ES-I3 (cell line): ENCODE measurements around the gene DDX39B.
"Not testable (repeated sequence)": the region's sequence is repeated elsewhere in the genome, so short reads cannot be mapped to it uniquely, and the experiment has no call there.

Source experiments
- H3K36me3 ChIP-seq: 2 replicates; pipeline ENCODE4 v1.6.1; 2013; ENCODE audit warnings: mild to moderate bottlenecking, low read length, control low read depth, moderate library complexity; ENCODE audit not compliant: insufficient read depth
- H3K4me1 ChIP-seq: 2 replicates; pipeline ENCODE4 v1.6.1; 2013; ENCODE audit warnings: mild to moderate bottlenecking, control low read depth, low read length; ENCODE audit not compliant: insufficient read depth
- H3K9ac ChIP-seq: 2 replicates; pipeline ENCODE4 v1.6.1; 2013; ENCODE audit warnings: low read depth, mild to moderate bottlenecking, low read length, moderate library complexity
- H3K9me3 ChIP-seq: 2 replicates; pipeline ENCODE4 v1.6.1; 2013; ENCODE audit warnings: mild to moderate bottlenecking, low read length, moderate library complexity; ENCODE audit not compliant: control insufficient read depth, insufficient read depth

Gene DDX39B

DNA sequence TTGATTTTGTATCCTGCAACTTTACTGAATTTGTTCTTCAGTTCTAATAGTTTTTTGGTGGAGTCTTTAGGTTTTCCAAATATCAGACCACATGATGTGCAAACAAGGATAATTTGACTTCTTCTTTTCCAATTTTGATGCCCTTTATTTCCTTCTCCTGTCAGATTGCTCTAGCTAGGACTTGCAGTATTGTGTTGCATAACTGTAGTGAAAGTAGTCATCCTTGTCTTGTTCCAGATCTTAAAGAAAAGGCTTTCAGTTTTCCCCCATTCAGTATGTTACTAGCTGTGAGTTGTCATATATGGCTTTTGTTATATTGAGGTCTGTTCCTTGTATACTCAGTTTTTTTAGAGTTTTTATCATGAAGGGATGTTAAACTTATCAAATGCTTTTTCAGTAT is 39.2 kb downstream of the DDX39B start:
- Histone ChIP-seq H3K36me3 (no peaks in the 10 kb centered on the region), H3K4me1 (peaks cover 5% of the 10 kb centered on the region), H3K9ac (no peak overlapping the region), H3K9me3 (no peaks in the 10 kb centered on the region)

DNA sequence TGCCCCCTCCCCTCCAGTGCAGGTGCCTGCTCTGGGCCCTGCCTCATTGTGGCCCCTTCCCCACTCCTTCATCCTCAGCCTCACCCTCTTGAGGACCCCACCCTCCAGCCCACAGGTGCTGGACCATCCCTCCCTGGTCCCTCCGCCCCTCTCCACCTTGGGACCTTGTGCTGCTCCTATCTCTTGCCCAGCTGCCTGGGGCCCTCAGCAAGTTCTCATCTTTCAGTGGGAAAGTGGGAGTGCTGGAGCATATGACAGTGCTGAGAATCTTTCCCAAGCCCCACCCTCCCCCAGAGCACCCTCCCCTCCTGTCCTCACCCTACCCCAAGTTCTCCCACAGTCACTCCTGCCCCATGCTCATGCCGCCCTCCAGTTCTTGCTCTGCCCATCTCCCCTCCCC is 42.2 kb downstream of the DDX39B start:
- not testable (repeated sequence) for H3K36me3 ChIP-seq, H3K9me3 ChIP-seq, H3K4me1 ChIP-seq
- peak overlapping the region; percentile 81; the same call in 1 of the 2 replicates for H3K9ac ChIP-seq

DNA sequence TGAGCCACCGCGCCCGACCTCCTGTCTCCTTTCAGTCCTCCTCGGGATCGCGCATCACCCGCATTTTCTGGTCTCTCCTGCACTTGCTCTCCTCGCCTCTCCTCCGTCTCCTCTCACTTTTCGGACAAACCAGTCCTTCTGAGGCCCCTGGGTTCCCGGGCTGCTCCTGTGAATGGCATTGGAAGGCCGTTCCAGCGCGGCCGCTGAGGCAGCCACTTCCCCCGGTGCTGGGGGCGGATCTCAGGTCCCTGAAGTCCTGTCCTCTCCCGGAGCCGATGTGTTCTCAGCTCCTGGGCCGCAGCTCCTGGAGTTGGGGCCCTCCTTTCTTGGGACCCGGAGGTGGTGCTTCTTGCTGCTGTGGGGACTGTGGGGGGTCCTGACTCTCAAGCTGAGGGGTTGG is 43.1 kb downstream of the DDX39B start:
- H3K9me3 ChIP-seq: no peaks in the 10 kb centered on the region
- H3K36me3 ChIP-seq: no peaks in the 10 kb centered on the region
- peak overlapping the region; percentile 81; the same call in 1 of the 2 replicates for H3K9ac ChIP-seq

DNA sequence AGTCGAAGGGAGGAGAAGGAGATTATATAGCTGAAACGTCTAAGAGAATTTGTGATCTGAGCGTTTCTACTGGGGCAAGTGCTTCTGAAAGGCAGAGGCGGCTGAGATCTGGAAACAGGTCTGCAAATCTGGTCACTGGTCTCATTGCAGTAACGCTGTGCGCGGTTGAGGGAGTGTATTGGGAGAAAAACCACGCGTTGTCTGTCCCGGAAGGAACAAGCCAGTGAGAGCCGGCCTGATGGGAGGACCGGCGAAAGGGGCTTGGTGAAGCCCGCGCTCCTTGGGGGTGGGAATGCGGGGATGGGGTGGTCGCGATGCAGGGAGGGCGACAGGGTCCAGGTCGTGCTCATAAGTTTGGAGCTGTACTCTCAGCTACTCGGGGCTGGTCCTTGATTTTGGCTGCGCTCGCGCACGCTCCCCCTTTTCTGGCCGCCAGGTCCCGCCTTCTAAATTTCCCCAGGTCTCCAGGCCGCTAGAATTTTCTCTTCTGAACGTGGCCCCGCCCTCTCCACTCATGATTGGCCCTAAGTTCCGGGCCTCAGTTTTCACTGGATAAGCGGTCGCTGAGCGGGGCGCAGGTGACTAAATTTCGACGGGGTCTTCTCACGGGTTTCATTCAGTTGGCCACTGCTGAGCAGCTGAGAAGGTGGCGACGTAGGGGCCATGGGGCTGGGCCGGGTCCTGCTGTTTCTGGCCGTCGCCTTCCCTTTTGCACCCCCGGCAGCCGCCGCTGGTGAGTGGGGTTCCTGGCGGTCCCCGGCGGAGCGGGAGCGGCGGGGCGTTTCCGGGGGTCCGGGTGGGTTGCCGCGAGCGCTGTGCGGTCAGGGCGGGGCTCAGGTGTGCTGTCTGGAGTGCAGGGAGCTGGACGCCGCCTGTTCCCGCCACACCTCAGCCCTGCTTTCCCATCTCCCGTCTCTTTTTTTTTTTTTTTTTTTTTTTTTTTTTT is 44.0 kb downstream of the DDX39B start, which contains the start of gene MICB:
TSS of gene MICB (plus strand) at position 615 of the 946 bp plus-strand sequence. CDS start at position 664, 49 bp downstream.
- Histone ChIP-seq H3K9ac (peak within 1 kb of the TSS; percentile 81), H3K4me1 (peaks cover 5% of the 10 kb centered on the region), H3K36me3 (no peaks in the 10 kb centered on the region), H3K9me3 (no peaks in the 10 kb centered on the region)

More for the DNA sequence above, 43.1 kb downstream of the DDX39B start:
- H3K4me1 ChIP-seq: peaks cover 5% of the 10 kb centered on the region

DNA sequence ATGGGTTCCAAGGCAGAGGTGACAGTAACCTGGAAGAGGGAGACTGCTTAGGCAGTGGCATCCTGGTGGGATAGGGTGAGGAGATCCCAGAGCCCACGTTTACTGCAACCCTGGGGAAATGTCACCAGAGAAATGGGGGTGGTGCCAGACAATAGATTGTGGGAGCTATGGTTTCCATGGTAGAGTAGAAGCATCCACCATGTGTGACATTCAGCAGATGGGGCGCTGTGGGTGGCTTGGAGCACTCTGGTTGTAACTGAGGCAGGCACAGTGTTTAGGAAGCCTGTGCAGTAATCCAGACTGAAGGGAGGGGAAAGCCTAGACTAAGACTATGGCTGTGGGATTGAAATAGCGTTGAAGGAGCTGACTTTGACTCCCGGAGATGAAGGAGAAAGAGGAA is 45.0 kb downstream of the DDX39B start:
- H3K9ac ChIP-seq: 0 out of 2 replicates have a peak overlapping the region, but pooled peaks have one; percentile 81
- H3K4me1 ChIP-seq: not testable (repeated sequence)

DNA sequence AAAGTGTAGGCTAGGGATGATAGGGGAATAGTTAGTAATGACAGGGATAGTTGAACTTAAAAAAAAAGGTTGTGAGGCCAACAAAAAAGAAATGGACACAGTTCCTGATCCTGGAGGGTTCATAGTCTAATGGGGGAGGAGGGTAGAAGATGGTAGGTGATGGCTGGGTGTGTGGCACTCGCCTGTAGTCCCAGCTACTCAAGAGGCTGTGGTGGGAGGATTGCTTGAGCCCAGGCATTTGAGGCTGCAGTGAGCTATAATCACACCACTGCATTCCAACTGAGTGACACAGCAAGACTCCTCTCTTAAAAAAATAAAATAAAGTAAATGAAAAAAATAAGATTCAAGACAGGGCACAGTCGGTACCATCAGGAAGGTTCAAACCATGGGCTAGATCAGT is 46.2 kb downstream of the DDX39B start:
- Histone ChIP-seq H3K9ac (peak overlapping the region; percentile 76), H3K9me3 (no peaks in the 10 kb centered on the region), H3K4me1 (peaks cover 3% of the 10 kb centered on the region), H3K36me3 (no peaks in the 10 kb centered on the region)

More for the DNA sequence above, 45.0 kb downstream of the DDX39B start:
- H3K9me3 ChIP-seq, H3K36me3 ChIP-seq: not testable (repeated sequence)

DNA sequence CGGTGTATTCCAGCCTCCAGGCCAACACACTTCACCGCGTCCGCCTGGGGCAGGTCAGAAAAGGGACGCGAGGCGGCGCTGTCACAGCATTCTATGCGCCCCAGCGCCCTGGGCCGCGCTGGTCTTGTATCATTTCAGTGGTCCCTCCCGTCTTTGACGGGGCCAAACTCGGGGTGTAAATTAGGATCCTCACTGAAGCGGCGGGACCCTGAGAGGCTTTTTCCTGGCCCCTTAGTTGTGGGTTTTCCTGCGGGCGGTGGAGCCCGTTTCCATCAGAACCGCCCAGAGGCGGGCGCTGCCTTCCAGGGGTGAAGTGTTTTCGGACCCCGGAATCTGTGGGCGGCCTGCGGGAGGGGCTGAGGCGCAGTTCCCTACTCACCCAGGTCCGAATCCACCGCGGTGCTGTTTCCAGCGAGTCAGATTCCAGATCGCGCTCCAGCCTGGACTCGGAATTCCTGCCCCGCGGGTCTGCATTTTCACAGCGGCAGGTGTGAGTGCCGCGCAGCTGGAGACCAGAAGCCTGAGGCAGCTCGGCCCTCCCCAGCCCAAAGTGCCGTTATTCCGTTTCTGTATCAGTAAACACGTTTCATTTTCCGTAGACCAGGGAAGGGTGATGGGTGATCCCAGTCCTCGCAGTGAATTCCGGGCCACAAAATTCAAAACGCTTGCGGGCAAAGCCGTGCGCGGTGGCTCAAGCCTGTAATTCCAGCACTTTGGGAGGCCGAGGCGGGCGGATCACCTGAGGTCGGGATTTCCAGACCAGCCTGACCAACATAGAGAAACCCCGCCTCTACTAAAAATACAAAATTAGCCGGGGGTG is 47.7 kb downstream of the DDX39B start:
- H3K36me3 ChIP-seq: no peaks in the 10 kb centered on the region
- peak overlapping the region; percentile 76 for H3K9ac ChIP-seq
- peaks cover 8% of the 10 kb centered on the region for H3K4me1 ChIP-seq
- no peaks in the 10 kb centered on the region for H3K9me3 ChIP-seq

DNA sequence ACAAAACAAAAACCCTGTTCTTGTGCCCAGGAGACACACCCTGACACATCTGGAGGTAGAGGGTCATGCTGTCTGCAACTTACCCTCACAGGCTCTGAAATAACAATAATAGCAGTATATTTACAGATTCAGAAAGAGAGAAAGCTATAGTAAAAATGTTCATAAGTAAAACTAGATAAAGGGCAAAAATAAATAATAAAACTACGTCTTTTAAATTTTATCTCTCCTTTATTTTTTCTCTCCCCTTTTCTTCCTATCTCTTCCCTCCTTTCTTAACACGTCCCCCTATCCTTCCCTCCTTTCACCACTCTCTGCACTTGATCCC is 48.3 kb downstream of the DDX39B start:
- not testable (repeated sequence) for H3K36me3 ChIP-seq, H3K9ac ChIP-seq, H3K9me3 ChIP-seq, H3K4me1 ChIP-seq

DNA sequence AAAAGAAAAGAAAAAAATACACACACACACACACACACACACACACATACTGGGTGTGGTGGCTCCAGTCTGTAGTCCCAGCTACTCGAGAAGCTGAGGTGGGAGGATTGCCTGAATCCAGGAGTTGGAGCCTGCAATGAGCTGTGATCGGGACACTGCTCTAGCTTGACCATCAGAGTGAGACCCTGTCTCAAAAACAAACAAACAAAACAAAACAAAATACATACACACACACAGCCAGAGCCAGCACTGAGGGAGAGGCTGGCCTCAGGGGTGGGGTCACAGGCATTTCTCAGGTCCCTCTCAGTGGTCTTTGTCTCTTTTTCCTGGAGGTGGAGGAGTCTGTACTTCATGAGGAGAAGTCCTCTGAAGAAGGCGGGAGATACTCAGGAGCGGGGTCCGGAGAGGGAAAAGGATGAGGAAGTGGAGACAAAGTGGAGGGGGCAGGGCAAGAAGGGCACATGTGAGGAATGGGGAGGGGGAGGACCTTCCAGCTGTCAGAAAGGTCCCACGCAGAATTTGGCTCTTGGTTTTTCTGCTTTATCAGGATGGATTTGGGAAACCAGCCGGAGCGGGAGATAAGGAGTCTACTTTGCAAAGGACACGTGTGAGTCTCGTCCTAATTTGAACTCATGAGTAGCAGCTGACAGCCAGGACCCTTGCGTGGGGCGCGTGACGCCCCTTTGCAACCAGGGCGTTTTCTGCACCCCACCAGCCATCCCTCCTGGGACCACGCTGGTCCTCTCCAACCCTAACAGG is 51.5 kb downstream of the DDX39B start:
- H3K9ac ChIP-seq: no peak overlapping the region
- peaks cover 4% of the 10 kb centered on the region; the same call in 1 of the 2 replicates for H3K9me3 ChIP-seq
- no peaks in the 10 kb centered on the region for H3K36me3 ChIP-seq
- peaks cover 10% of the 10 kb centered on the region for H3K4me1 ChIP-seq

DNA sequence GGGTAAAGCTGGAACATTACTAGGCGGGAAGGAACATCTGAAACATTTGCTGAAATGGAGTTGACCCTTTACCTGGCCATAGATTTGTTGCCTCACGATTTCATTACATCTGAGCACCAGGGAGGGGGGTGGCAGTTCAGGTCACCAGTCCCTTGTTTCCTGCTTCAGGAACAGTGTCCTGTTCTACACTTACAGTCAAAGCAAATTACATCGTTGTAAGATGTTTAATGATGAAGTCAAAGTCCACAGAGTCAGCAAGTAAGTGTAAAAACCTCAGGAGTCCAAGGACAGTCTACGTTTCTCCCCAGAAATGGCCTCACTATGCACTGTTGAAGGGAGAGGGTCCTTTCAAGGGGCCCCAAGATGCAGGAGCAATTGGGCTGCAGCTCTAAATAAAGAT is 52.7 kb downstream of the DDX39B start:
- Histone ChIP-seq H3K9ac (no peak overlapping the region), H3K4me1 (peaks cover 10% of the 10 kb centered on the region), H3K9me3 (peaks cover 4% of the 10 kb centered on the region; the same call in 1 of the 2 replicates), H3K36me3 (no peaks in the 10 kb centered on the region)

DNA sequence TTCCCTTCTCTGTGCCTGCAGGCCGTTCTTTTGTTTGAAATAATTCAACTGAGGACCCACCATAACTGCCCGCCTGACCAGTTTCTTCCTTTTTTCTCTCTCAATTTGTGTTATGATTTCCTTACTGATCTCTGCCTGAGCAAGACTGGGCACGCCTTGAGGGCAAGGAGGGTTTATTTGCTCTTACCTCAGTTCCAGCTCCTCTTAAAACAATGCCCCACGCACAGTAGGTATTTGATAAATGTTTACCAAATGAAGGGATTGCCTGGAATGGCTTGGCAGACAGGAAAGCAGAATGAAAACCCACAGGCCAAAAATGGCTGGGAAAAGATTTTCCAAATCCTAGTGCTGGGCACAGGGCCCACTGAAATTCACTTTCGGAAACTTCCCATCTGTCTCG is 54.1 kb downstream of the DDX39B start:
- not testable (repeated sequence) for H3K4me1 ChIP-seq, H3K36me3 ChIP-seq, H3K9ac ChIP-seq, H3K9me3 ChIP-seq

DNA sequence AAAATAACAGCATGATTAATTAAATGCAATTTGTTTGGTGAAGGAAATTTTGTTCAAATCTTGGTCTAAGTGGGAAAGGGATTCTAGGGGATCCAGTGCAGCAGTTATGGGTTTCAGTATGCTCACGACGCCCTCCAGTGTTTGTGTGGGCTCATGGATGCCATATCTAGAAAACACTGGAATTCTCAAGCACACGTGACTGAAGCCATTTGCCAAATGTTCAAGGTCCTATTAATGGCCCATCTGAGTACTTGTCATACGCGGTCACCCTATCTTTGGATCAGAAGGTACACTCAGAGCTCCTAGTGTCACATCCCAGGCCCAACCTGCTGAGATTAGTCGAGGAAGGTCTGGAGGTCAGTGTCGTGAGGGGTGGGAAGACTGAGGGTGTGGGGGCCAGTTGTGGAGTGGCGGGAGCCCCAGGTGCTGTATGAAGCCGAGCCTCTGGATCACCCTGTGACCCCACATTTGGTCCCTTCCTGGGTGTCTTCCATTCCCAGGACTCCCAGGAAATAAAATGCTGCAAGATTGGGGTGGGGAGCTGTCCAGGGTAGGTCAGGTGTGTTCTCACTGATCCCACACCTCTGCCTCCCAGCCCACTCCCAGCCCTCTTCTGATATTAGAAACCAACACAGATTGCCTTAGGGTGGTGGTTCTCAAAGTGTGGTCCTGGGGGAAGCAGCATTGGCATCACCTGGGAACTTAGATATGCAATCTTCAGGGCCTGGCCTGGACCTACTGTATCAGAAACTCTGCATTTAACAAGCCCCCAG is 55.6 kb downstream of the DDX39B start:
- H3K9ac ChIP-seq, H3K36me3 ChIP-seq: not testable (repeated sequence)

DNA sequence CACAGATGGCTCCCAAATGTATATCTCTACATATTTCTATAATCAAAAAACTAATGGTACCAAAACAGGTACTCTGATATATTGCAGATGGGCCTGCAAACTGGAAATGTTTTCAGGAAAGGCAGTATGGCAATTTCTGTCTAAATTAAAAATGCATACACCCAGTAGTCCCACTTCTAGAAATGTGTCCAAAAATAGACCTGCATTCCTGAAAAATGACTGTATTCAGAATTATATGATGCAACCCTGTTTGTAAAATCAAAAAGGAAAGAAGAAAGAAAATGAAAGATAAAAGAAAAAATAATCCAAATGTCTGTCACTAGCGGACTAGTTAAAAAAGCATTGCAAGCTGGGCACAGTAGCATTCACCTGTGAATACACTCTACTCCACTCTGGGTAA is 56.7 kb downstream of the DDX39B start:
- no peak overlapping the region for H3K9ac ChIP-seq
- peaks cover 4% of the 10 kb centered on the region; the same call in 1 of the 2 replicates for H3K9me3 ChIP-seq
- no peaks in the 10 kb centered on the region for H3K36me3 ChIP-seq
- peaks cover 4% of the 10 kb centered on the region; the same call in 1 of the 2 replicates for H3K4me1 ChIP-seq

More for the DNA sequence above, 55.6 kb downstream of the DDX39B start:
- H3K4me1 ChIP-seq, H3K9me3 ChIP-seq: not testable (repeated sequence)
